SHP77 treated with DMSO at 0.1 percent for 48 hours (cell line): ENCODE data around the gene R3HDM2.

Experiments
- DNase-seq: peaks from one replicate; lab custom pipeline; 2025; lab: John Stamatoyannopoulos, UW

R3HDM2 gene

GRCh38 chr12:57216014-57216911 is 214.6 kb downstream of the R3HDM2 start, which contains the start of gene NXPH4:
Gene NXPH4, plus strand, starts transcription at chr12:57216794. Its CDS starts 176 bp downstream, at chr12:57216970.
- DNase-seq = no peak

- DNase-seq = no peak
Observed at GRCh38 chr12:57215668-57216013, 215.2 kb downstream of the R3HDM2 start.

- no peak for DNase-seq
Observed at GRCh38 chr12:57215065-57215464, 215.8 kb downstream of the R3HDM2 start.

GRCh38 chr12:57214398-57214781 is 216.5 kb downstream of the R3HDM2 start:
- no peak for DNase-seq

- DNase-seq = peak; percentile 38
Observed at GRCh38 chr12:57213763-57214397, 217.0 kb downstream of the R3HDM2 start.

GRCh38 chr12:57213058-57213715 is 217.7 kb downstream of the R3HDM2 start:
- DNase-seq = peak; percentile 63

- no peak for DNase-seq
Observed at GRCh38 chr12:57212701-57213057, 218.2 kb downstream of the R3HDM2 start.

GRCh38 chr12:57211791-57212700 is 218.8 kb downstream of the R3HDM2 start:
- DNase-seq = no peak

- no peak for DNase-seq
Observed at GRCh38 chr12:57210926-57211692, 219.7 kb downstream of the R3HDM2 start.

GRCh38 chr12:57210461-57210860 is 220.4 kb downstream of the R3HDM2 start:
- DNase-seq = no peak

GRCh38 chr12:57209916-57210315 is 220.9 kb downstream of the R3HDM2 start:
- DNase-seq = no peak

- DNase-seq = no peak
Observed at GRCh38 chr12:57208631-57209282, 222.1 kb downstream of the R3HDM2 start.

GRCh38 chr12:57207731-57208630 is 222.9 kb downstream of the R3HDM2 start:
- DNase-seq = no peak

GRCh38 chr12:57205931-57206330 is 224.9 kb downstream of the R3HDM2 start:
- DNase-seq = no peak

- no peak for DNase-seq
Observed at GRCh38 chr12:57205186-57205585, 225.7 kb downstream of the R3HDM2 start.

- DNase-seq = no peak
Observed at GRCh38 chr12:57204454-57204853, 226.4 kb downstream of the R3HDM2 start.

GRCh38 chr12:57203791-57204190 is 227.1 kb downstream of the R3HDM2 start:
- DNase-seq = no peak
